ENCODE data around the gene LRFN2.

The LRFN2 gene

DNA sequence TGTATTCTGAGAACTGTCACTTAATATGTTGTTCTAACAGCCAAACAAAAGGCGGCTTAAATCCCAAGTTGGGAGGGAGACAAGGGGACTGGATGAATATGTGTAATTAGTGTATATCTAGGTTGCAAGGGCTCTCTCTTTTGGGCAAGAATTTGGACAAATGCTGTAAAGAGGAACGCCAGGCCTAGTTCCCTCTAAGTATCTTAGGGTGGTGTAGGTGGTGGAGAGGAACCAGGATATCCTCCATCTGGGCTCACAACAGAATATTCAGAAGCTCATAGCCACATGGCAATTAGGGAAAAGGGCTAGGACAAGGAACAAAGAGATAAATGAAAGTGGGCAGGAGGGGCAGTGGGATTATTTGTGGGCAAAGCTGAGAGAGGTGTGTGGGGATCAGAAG is 149.5 kb downstream of the LRFN2 start:
- DNase-seq (ENCODE audit: low spot score) = no peak

DNA sequence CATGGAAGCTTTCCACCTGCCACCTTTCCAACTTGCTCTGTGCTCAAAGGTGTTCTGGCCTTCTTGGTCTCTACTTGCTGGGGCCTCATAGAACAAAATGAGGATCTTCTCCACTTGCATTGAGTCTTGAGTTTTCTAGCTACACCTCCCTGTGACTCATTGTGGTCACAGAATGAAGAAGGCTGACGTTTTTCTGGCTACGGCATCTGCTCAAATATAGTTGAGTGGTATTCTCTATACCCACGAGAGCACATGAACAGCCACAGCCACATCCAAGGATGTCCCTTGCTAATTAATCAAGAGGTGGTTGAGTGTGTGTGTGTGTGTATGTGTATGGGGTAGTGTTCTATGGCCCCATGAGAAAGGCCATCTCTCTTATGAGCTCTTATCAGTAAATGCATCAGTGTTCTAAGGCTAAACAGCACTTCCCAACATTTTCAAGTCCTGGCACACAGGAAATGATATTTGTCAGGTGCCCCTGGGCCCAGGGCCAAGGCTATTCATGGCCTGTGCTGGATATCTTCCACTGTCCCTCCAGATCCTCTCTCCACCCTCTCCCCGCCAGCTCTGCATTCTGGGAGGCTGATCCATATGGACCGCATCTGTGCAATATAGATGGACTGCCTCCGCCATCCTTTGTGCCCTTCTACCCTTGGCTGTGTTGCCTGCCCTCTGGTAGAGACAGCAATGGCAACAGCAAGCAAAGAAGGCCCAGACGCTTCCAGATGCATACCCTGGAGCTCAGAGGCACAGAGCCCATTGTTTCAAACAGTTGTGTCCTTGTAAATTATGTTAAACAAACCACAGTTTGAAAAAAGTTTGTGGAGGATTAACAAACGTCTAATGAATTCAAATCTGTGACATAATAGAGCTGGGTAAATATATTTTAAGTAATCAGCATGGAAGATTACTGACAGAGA is 150.2 kb downstream of the LRFN2 start:
- no peak for DNase-seq (ENCODE audit: low spot score)

DNA sequence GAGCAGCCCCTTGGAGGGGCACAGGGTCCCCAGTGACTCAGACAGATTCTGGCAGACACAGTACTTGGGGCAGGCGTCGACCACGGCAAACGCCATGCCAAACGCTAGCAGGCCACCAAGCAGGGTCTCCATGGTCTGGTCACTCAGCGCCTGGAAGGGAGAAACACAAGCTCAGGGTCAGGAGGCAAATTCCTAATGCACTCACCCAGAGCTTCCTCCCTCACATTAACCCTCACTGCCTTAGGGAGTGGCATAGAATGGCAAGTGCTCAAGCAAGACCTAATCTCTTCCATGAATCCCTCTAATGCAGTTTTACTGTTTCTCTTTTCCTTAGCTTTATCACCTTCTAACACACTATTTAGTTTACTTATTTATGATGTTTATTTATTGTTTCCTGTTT is 154.2 kb downstream of the LRFN2 start:
- DNase-seq (ENCODE audit: low spot score) = no peak

GRCh38 chr6:40431706-40432105 is 155.5 kb downstream of the LRFN2 start:
- DNase-seq (ENCODE audit: low spot score) = no peak

DNA sequence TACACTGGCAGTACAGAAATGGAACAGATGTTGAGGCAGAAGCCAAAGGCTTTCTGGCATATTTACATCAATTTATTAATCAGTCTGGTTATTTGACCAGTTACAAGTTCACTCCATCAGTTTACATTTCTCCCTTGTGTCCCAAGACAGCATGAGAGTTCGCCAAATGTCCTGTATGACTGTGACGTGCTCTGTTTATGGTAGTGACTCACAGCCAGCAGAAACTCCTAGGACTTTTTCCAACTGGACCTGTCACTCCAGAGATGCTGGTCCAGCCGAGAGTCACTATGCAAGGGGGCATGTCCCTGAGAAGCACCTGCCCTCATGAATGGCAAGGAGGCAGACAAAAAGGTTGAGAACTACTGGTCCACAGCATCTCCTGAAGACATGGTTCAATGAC is 160.0 kb downstream of the LRFN2 start:
- DNase-seq (ENCODE audit: low spot score) = no peak

DNA sequence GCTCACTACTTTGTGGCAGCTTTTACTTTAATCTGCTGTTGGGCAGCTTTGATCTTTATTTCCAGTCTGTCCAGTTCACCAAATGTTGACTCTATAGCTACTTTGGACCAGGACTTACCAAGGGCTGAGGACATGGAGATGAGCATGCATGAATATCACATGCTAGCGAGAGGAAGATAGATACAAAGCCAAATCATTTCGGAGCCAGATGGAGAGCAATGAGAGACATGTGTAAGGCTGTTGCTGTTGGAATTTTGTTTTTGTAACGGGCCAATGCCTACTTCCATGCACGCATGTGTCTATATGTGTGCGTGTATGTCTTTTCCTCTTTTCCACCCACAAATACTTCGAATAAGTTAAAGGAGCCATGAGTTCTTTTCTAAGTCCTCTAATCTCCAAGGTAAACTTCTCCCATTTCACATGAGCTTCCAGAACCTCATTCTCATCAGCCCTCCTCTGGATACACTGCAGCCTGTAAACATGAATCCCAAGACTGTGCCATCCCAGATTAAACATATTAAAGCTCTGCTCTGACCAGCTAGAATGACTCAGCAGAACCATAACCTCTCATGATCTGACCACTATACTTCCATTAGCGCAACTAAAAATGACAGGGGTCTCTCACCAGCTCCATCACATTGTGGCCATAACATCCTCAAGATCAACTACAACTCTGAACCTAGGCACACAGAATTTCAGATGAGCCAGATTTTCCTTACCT is 160.7 kb downstream of the LRFN2 start:
- no peak for DNase-seq (ENCODE audit: low spot score)

GRCh38 chr6:40425192-40425919 is 161.8 kb downstream of the LRFN2 start:
- DNase-seq (ENCODE audit: low spot score) = no peak

DNA sequence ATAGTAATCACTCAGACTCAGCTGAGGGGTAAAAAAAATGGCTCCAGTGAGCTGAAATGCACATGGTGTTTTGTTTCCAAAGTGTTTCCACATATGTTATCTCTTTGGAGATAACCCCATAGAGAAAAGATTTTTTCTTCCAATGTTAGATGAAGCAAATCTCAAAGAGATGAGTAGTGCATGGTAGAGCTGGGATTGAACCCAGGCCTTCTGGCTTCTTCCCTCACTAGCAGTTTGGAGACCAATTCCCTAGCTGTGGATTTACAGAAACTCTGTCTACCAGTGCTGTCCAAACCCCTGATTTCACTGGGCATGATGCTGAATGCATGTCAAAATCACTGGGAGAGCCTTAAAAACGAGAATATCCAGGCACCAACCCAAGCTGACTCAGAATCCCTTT is 165.1 kb downstream of the LRFN2 start:
- DNase-seq (ENCODE audit: low spot score) = no peak

GRCh38 chr6:40419946-40420728 is 167.0 kb downstream of the LRFN2 start:
- DNase-seq (ENCODE audit: low spot score) = no peak

- DNase-seq (ENCODE audit: low spot score) = no peak
Measured at GRCh38 chr6:40419377-40419776, 167.8 kb downstream of the LRFN2 start.

- DNase-seq (ENCODE audit: low spot score) = no peak
Measured at GRCh38 chr6:40417031-40417430, 170.1 kb downstream of the LRFN2 start.

DNA sequence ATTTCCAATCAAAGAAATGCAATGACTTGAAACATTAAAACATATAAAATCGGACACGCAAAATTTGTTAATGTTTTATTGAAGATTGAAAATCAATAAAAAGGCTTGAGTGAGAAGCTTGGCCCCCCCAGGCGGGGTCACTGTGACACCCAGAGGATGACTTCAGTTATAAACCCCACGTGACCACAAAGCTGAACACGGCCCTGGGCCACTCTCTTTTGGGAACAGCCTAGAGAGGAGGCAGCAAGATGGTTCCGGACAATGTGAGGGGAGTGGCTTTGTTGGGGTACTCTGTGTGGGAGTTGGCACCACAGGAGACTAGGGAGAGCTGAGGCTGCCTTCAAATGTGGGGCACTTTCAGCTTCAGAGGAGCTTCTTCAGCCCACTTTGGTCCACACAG is 172.5 kb downstream of the LRFN2 start:
- no peak for DNase-seq (ENCODE audit: low spot score)

DNA sequence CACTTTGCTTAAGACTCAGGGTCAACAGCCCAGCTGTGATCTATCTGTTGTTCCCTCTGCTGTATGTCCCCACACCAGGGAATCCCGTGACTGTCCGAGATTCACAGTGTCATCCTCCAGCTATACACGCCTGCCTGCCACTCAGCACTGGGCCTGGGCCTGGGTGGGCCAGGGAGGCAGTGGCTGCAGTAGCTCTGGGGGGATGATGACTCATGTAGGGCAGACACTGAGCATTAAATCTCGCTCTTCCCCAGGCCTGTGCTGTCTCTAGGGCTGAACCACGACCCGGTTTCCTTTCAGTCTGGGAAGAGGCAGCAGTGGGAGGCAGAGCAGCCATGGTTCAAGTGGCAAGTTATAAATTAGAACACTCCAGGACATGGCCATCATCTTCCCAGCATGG is 173.9 kb downstream of the LRFN2 start:
- DNase-seq (ENCODE audit: low spot score) = no peak

DNA sequence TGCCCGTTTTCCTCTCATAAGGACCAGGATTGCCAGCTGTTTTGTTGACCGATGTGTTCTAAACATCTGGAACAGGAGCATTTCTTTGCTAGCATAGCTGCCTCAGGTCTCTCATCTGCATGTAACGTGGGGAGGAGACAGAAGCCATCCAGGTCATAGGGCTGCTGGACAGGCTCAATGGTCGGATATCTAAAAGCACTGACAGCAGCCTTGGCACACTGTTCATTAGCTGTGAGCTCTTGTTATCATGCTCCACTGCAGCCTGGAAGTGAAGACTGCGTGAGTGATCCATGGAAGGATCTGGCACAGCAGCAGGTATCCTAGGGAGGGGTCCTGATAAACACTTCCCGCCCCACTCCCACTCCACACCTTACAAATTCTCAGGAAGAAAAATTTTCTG is 175.3 kb downstream of the LRFN2 start:
- DNase-seq (ENCODE audit: low spot score) = no peak

- DNase-seq (ENCODE audit: low spot score) = no peak
Measured at GRCh38 chr6:40410821-40411220, 176.3 kb downstream of the LRFN2 start.

DNA sequence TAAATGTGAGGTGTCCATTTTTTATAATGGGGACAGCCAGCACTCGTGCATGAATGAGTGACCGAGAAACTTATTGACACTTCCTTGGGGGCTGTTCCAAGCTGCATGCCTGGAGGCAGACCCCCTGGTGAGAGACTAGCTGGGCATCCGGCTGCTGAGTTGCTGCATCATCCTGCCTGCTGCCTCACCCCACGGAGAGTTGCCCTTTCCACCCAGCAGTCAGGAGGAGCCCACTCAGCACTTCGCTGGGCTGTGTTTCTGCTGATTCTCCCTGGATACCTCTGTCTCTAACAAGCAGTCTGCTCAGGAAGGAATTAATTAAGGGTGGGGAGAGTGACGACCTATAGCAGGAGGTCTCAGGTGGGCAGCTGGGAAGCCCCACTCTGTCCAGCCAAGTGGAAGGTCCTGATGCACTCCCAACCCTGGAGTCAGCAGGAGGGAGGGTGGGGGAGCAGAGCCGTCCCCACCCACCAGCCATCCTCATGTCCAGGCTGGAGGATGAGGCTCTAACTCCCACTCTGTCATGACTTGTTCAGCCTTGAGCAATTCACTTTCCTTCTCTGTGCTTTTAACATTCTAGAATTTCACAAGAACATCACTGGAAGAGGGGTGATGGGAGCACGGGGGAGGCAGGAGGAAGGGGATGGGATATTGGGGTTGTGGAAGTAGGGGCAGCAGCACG is 177.3 kb downstream of the LRFN2 start:
- no peak for DNase-seq (ENCODE audit: low spot score)

DNA sequence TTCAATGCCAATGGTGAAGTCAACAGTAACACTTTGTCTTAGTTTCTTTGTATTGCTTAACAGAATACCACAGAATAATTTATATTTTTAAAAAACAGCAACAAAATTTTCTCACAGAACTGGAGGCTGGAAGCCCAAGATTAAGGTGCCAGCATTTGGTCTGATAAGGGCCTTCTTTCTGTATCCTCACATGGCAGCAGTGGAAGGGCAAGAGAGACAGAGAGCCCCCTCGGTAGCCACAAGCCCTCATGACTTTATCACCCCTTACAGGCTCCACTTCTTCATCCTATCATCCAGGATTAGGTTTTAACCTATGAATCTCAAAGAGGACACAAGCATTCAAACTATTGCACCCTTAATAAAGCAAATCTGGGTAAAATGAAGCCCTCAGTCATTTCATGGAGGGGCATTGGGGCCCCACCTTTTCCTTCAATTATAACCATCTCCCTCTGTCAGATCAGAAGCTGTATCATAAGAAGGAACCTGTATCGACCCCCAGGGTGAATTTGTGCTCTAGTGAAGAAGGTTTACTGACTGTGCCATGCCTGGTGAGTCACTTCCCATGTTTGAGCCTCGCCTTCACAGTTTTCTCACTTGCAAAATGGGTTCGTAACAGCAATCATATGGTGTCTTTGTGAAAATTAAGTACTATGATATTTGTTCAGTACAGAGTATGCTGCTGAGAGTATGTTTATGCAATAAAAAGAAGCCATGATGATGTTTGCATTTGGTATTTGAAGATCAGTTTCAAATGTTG is 178.2 kb downstream of the LRFN2 start:
- DNase-seq (ENCODE audit: low spot score) = no peak

GRCh38 chr6:40407239-40407638 is 179.9 kb downstream of the LRFN2 start:
- DNase-seq (ENCODE audit: low spot score) = no peak

DNA sequence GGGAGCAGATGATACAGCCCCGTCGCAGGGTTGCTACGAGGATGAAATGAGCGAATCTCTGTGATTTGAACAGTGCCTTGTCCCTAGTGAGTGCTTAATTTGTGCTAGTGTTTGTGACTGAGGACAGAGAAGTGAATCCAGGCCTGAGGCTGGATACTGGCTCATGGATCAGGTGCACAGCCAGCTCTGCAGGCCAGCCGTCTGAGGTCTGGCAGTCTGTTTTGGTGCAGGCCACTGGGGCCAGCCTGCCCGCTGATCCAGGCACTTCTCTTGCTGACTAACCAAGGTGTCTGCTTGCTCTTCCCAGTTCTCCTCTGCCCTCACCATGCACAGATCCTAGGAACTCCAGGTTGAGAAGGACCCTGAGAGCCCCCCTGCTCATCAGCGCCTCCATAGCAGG is 181.0 kb downstream of the LRFN2 start:
- no peak for DNase-seq (ENCODE audit: low spot score)

- DNase-seq (ENCODE audit: low spot score) = no peak
Measured at GRCh38 chr6:40400738-40401137, 186.4 kb downstream of the LRFN2 start.
